ENCODE data around the gene ACAT1.
"Not testable (repeated sequence)": the region's sequence is repeated elsewhere in the genome, so short reads cannot be mapped to it uniquely, and the experiment has no call there.

Gene ACAT1

GRCh38 chr11:108144615-108145014, 23.2 kb downstream of the ACAT1 start:
- H3K4me3 ChIP-seq (replicated peaks; ENCODE audit: low read depth, low read length) = no peak overlapping the region
- TF ChIP-seq CTCF (IDR thresholded peaks at IDR 0.05; ENCODE audit: low read length, missing control alignments) = no peak
- DNase-seq (ENCODE audit: low read depth) = no peak

GRCh38 chr11:108147150-108147549, 25.8 kb downstream of the ACAT1 start:
- TF ChIP-seq CTCF (IDR thresholded peaks at IDR 0.05; ENCODE audit: low read length, missing control alignments) = no peak
- no peak overlapping the region for H3K4me3 ChIP-seq (replicated peaks; ENCODE audit: low read depth, low read length)
- DNase-seq (ENCODE audit: low read depth) = no peak

GRCh38 chr11:108148556-108148955, 27.2 kb downstream of the ACAT1 start:
- no peak overlapping the region for H3K4me3 ChIP-seq (replicated peaks; ENCODE audit: low read depth, low read length)
- no peak for DNase-seq (ENCODE audit: low read depth)
- no peak for TF ChIP-seq CTCF (IDR thresholded peaks at IDR 0.05; ENCODE audit: low read length, missing control alignments)

- H3K4me3 ChIP-seq (replicated peaks; ENCODE audit: low read depth, low read length) = no peak overlapping the region
- DNase-seq (ENCODE audit: low read depth) = no peak
- TF ChIP-seq CTCF (IDR thresholded peaks at IDR 0.05; ENCODE audit: low read length, missing control alignments) = no peak
These were observed 33.2 kb downstream of the ACAT1 start for GRCh38 chr11:108154591-108154990.

GRCh38 chr11:108160970-108161566, 39.7 kb downstream of the ACAT1 start:
- H3K4me3 ChIP-seq (replicated peaks; ENCODE audit: low read depth, low read length) = no peak overlapping the region
- no peak for DNase-seq (ENCODE audit: low read depth)
- no peak for TF ChIP-seq CTCF (IDR thresholded peaks at IDR 0.05; ENCODE audit: low read length, missing control alignments)

GRCh38 chr11:108162878-108163277, 41.5 kb downstream of the ACAT1 start:
- DNase-seq (ENCODE audit: low read depth); H3K4me3 ChIP-seq (replicated peaks; ENCODE audit: low read depth, low read length): not testable (repeated sequence)

- no peak for TF ChIP-seq CTCF (IDR thresholded peaks at IDR 0.05; ENCODE audit: low read length, missing control alignments)
- DNase-seq (ENCODE audit: low read depth) = no peak
- H3K4me3 ChIP-seq (replicated peaks; ENCODE audit: low read depth, low read length) = no peak overlapping the region
These were observed 46.3 kb downstream of the ACAT1 start for GRCh38 chr11:108167624-108168023.
